ENCODE results near the gene ZIC1.
A peak's percentile ranks its signal among the peaks of the same experiment; 100 is the strongest.

- TF ChIP-seq CTCF (conservative IDR thresholded peaks at IDR 0.05; ENCODE audit: low read depth in 2 of 2) (no peak), CREB1 (CRISPR knock-in tag; IDR thresholded peaks at IDR 0.05; ENCODE audit: low read depth) (no peak), ZNF331 (CRISPR knock-in tag; IDR thresholded peaks at IDR 0.05; ENCODE audit: low read depth) (no peak), EZH2 (IDR thresholded peaks at IDR 0.05; ENCODE audit: low read depth, unreplicated experiment) (peak; percentile 72), POLR2AphosphoS5 (IDR thresholded peaks at IDR 0.05; ENCODE audit: low read depth) (no peak), JUNB (IDR thresholded peaks at IDR 0.05; ENCODE audit: unreplicated experiment) (no peak), ZNF114 (CRISPR knock-in tag; IDR thresholded peaks at IDR 0.05) (no peak), REST (IDR thresholded peaks at IDR 0.05; ENCODE audit: unreplicated experiment) (no peak), EZH2phosphoT487 (IDR thresholded peaks at IDR 0.05; ENCODE audit: unreplicated experiment) (peak; percentile 21), NANOG (IDR thresholded peaks at IDR 0.05; ENCODE audit: borderline replicate concordance) (no peak)
These were observed 11.4 kb downstream of the ZIC1 start for GRCh38 chr3:147420353-147421183.
